ENCODE results near the gene CCDC7.

- TF ChIP-seq CTCF (conservative IDR thresholded peaks at IDR 0.05; ENCODE audit: low read length) (no peak), EZH2phosphoT487 (IDR thresholded peaks at IDR 0.05; ENCODE audit: borderline replicate concordance, low read depth, low read length) (no peak)
Measured at GRCh38 chr10:32854435-32854834, 408.5 kb downstream of the CCDC7 start.
